ENCODE results near the gene ACP7. TPM values are rescaled to one million over a fixed set of nuclear protein-coding genes. Genes with fewer than 3 reads are reported as not detected.

Gene ACP7
- total and polyA plus RNA-seq, 10 of the 15 experiments (the other 5 are each of a cell fraction or from before 2014, with no cell fraction given), result not detected

DNA sequence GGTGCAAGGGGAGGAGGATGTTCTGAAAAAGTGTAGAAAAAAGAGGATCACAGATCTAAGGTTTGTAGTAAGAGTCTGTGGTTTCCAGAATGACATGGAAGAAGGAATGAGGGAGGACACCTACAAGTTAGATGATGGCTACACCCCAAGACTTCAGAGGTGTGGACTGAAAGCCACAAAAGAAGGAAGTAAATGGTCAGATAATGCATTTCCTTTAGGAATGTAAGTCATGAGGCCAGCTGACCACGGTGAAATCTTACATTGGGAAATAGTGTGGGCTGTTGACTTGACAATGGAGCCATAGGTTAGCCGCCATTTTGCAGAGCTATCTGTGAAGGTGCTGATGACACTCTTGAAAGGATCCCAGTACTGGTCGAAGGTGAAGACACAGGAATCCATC, 26.6 kb upstream of the ACP7 start (continued):
- TF ChIP-seq, protein P1, sequence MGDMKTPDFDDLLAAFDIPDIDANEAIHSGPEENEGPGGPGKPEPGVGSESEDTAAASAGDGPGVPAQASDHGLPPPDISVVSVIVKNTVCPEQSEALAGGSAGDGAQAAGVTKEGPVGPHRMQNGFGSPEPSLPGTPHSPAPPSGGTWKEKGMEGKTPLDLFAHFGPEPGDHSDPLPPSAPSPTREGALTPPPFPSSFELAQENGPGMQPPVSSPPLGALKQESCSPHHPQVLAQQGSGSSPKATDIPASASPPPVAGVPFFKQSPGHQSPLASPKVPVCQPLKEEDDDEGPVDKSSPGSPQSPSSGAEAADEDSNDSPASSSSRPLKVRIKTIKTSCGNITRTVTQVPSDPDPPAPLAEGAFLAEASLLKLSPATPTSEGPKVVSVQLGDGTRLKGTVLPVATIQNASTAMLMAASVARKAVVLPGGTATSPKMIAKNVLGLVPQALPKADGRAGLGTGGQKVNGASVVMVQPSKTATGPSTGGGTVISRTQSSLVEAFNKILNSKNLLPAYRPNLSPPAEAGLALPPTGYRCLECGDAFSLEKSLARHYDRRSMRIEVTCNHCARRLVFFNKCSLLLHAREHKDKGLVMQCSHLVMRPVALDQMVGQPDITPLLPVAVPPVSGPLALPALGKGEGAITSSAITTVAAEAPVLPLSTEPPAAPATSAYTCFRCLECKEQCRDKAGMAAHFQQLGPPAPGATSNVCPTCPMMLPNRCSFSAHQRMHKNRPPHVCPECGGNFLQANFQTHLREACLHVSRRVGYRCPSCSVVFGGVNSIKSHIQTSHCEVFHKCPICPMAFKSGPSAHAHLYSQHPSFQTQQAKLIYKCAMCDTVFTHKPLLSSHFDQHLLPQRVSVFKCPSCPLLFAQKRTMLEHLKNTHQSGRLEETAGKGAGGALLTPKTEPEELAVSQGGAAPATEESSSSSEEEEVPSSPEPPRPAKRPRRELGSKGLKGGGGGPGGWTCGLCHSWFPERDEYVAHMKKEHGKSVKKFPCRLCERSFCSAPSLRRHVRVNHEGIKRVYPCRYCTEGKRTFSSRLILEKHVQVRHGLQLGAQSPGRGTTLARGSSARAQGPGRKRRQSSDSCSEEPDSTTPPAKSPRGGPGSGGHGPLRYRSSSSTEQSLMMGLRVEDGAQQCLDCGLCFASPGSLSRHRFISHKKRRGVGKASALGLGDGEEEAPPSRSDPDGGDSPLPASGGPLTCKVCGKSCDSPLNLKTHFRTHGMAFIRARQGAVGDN (IDR thresholded peaks at IDR 0.05), result no peak
- TF ChIP-seq EGR1 (IDR thresholded peaks at IDR 0.05; ENCODE audit: borderline replicate concordance in 1 of 2, low read depth in 2 of 2, low read length in 2 of 2) (no peak), KLF5 (IDR thresholded peaks at IDR 0.05; ENCODE audit: partially characterized antibody) (no peak), SPI1 (IDR thresholded peaks at IDR 0.05; ENCODE audit: borderline replicate concordance, insufficient read depth, low read depth, low read length) (no peak)

DNA sequence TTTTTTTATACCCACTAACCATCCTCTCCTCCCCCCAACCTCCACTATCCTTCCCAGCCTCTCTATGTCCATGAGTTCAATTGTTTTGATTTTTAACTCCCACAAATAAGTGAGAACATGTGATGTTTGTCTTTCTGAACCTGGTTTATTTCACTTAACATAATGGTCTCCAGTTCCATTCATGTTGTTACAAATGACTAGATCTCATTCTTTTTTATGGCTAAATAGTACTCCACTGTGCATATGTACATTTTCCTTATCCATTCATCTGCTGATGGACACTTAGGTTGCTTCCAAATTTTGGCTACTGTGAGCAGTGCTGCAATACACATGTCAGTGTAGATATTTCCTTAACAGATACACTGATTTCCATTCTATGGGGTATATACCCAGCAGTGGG, 24.9 kb upstream of the ACP7 start:
- TF ChIP-seq IKZF1 (conservative IDR thresholded peaks at IDR 0.05), result no peak
- TF ChIP-seq, protein P2, sequence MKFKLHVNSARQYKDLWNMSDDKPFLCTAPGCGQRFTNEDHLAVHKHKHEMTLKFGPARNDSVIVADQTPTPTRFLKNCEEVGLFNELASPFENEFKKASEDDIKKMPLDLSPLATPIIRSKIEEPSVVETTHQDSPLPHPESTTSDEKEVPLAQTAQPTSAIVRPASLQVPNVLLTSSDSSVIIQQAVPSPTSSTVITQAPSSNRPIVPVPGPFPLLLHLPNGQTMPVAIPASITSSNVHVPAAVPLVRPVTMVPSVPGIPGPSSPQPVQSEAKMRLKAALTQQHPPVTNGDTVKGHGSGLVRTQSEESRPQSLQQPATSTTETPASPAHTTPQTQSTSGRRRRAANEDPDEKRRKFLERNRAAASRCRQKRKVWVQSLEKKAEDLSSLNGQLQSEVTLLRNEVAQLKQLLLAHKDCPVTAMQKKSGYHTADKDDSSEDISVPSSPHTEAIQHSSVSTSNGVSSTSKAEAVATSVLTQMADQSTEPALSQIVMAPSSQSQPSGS (IDR thresholded peaks at IDR 0.05; ENCODE audit: low read length), result no peak
- TF ChIP-seq ZBED1 (IDR thresholded peaks at IDR 0.05; ENCODE audit: borderline replicate concordance), result no peak
- Histone ChIP-seq H3K27me3 (replicated peaks in 1 of 2; ENCODE audit: control insufficient read depth in 2 of 2, insufficient read depth in 2 of 2, low read length in 1 of 2) (no peaks in the 10 kb centered on the region), H3K9ac (ENCODE audit: control insufficient read depth, insufficient read depth, low read length) (no peak overlapping the region), H3K4me2 (ENCODE audit: control insufficient read depth, insufficient read depth) (no peak overlapping the region), H4K20me1 (ENCODE audit: control insufficient read depth, insufficient read depth) (no peaks in the 10 kb centered on the region), H3K4me1 (ENCODE audit: control insufficient read depth, insufficient read depth, low read length) (no peaks in the 10 kb centered on the region), H3K27ac (ENCODE audit: control insufficient read depth, insufficient read depth) (no peak overlapping the region), H3K79me2 (ENCODE audit: control insufficient read depth, insufficient read depth, low read length) (no peaks in the 10 kb centered on the region), H3K36me3 (ENCODE audit: control insufficient read depth in 2 of 2, insufficient read depth in 2 of 2, low read length in 1 of 2) (no peaks in the 10 kb centered on the region), H2AFZ (ENCODE audit: control insufficient read depth, low read depth, low read length) (no peak overlapping the region), H3K9me3 (replicated peaks; ENCODE audit: control insufficient read depth, insufficient read depth, low read length) (no peaks in the 10 kb centered on the region; the same call in 2 of the 3 replicates), H3K4me3 (no peak overlapping the region)
- SMC1A ChIA-PET (ENCODE audit: uncharacterized antibody, unreplicated experiment), result no interaction called here
- POLR2A ChIA-PET, result interaction anchor here (0.6 kb wide), 1 partner anchor 1120 kb away, joined by 4 read pairs; no protein-coding TSS in a partner anchor
- DNase-seq (ENCODE audit: low read depth, low spot score) (no peak), FAIRE-seq (no peak), ATAC-seq (no peak)
- RAD21 ChIA-PET (ENCODE audit: unreplicated experiment), result no interaction called here
- in situ Hi-C loops (cut with MboI), result no loop called here
- intact Hi-C loops (cut with micrococcal nuclease; ENCODE audit: unreplicated experiment), result no loop called here
- CTCF ChIA-PET, result interaction anchor here (1.0 kb wide), 1 partner anchor 97 kb away, joined by 3 read pairs; no protein-coding TSS in a partner anchor
- BruUV-seq (replicated peaks), result no TSS peak
